H7 (cell line): ENCODE measurements around the gene IQGAP1. TPM values are rescaled to one million over a fixed set of nuclear protein-coding genes. Genes with fewer than 3 reads are reported as not detected.
"Not testable (repeated sequence)": the region's sequence is repeated elsewhere in the genome, so short reads cannot be mapped to it uniquely, and the experiment has no call there.

Experiments used
- DNase-seq: peaks from one replicate; pipeline ENCODE4 v3.0.0; 2012
- H3K27me3 ChIP-seq: 2 replicates; pipeline ENCODE4 v1.6.0; 2011; ENCODE audit warnings: mild to moderate bottlenecking, low read length; ENCODE audit not compliant: control insufficient read depth, insufficient read depth
- H3K36me3 ChIP-seq: replicated peaks from 2 replicates; pipeline ENCODE4 v1.5.1; 2011; ENCODE audit warnings: low read length; ENCODE audit not compliant: control insufficient read depth, insufficient read depth
- H3K4me3 ChIP-seq: 2 replicates; pipeline ENCODE4 v1.5.1; 2011; ENCODE audit warnings: low read depth, mild to moderate bottlenecking, control low read depth, low read length, moderate library complexity; ENCODE audit not compliant: insufficient read depth
- total RNA-seq: library from RNA; depleted of rRNA; stranded (reverse); fragments of >200 nt; shearing (Covaris generic); gene quantifications from 2 replicates; pipeline ENCODE4 v1.2.3, GENCODE V29; 2014

The IQGAP1 gene
- total RNA-seq, 1 experiment from 2014 or later, result 74.7 TPM

GRCh38 chr15:90411176-90411575 is 23.1 kb downstream of the IQGAP1 start:
- Histone ChIP-seq H3K27me3 (no peaks in the 10 kb centered on the region), H3K4me3 (no peak overlapping the region), H3K36me3 (no peaks in the 10 kb centered on the region)
- no peak for DNase-seq

- H3K4me3 ChIP-seq, result no peak overlapping the region
- H3K36me3 ChIP-seq, result no peaks in the 10 kb centered on the region
- DNase-seq, result no peak
- no peaks in the 10 kb centered on the region for H3K27me3 ChIP-seq
Observed at GRCh38 chr15:90412356-90413194, 24.5 kb downstream of the IQGAP1 start.

- H3K27me3 ChIP-seq, result no peaks in the 10 kb centered on the region
- no peak overlapping the region for H3K4me3 ChIP-seq
- H3K36me3 ChIP-seq, result no peaks in the 10 kb centered on the region
- no peak for DNase-seq
Observed at GRCh38 chr15:90413411-90414379, 25.7 kb downstream of the IQGAP1 start.

GRCh38 chr15:90414408-90415028 is 26.5 kb downstream of the IQGAP1 start:
- DNase-seq, result no peak
- Histone ChIP-seq H3K4me3 (no peak overlapping the region), H3K27me3 (no peaks in the 10 kb centered on the region), H3K36me3 (no peaks in the 10 kb centered on the region)

- not testable (repeated sequence) for DNase-seq, H3K4me3 ChIP-seq, H3K36me3 ChIP-seq, H3K27me3 ChIP-seq
Observed at GRCh38 chr15:90416052-90416451, 28.0 kb downstream of the IQGAP1 start.

GRCh38 chr15:90418627-90419026 is 30.6 kb downstream of the IQGAP1 start:
- Histone ChIP-seq H3K27me3 (no peaks in the 10 kb centered on the region), H3K4me3 (no peak overlapping the region), H3K36me3 (no peaks in the 10 kb centered on the region)
- no peak for DNase-seq

- Histone ChIP-seq H3K4me3 (no peak overlapping the region), H3K36me3 (no peaks in the 10 kb centered on the region), H3K27me3 (no peaks in the 10 kb centered on the region)
- no peak for DNase-seq
Observed at GRCh38 chr15:90419206-90419605, 31.2 kb downstream of the IQGAP1 start.

GRCh38 chr15:90419738-90420406 is 31.8 kb downstream of the IQGAP1 start:
- DNase-seq, result no peak
- H3K4me3 ChIP-seq, result no peak overlapping the region
- H3K27me3 ChIP-seq, result no peaks in the 10 kb centered on the region
- no peaks in the 10 kb centered on the region for H3K36me3 ChIP-seq

- H3K36me3 ChIP-seq, result no peaks in the 10 kb centered on the region
- no peak overlapping the region for H3K4me3 ChIP-seq
- DNase-seq, result no peak
- H3K27me3 ChIP-seq, result no peaks in the 10 kb centered on the region
Observed at GRCh38 chr15:90420451-90420850, 32.4 kb downstream of the IQGAP1 start.

- no peaks in the 10 kb centered on the region for H3K36me3 ChIP-seq
Observed at GRCh38 chr15:90421527-90421926, 33.5 kb downstream of the IQGAP1 start.

GRCh38 chr15:90422043-90422442 is 34.0 kb downstream of the IQGAP1 start:
- Histone ChIP-seq H3K36me3 (no peaks in the 10 kb centered on the region), H3K4me3 (no peak overlapping the region), H3K27me3 (no peaks in the 10 kb centered on the region)
- no peak for DNase-seq

More at GRCh38 chr15:90421527-90421926, 33.5 kb downstream of the IQGAP1 start:
- no peak for DNase-seq
- no peaks in the 10 kb centered on the region for H3K27me3 ChIP-seq
- no peak overlapping the region for H3K4me3 ChIP-seq

GRCh38 chr15:90422936-90423335 is 34.9 kb downstream of the IQGAP1 start:
- Histone ChIP-seq H3K36me3 (no peaks in the 10 kb centered on the region), H3K27me3 (no peaks in the 10 kb centered on the region), H3K4me3 (no peak overlapping the region)
- DNase-seq, result no peak

GRCh38 chr15:90423801-90424319 is 35.8 kb downstream of the IQGAP1 start:
- DNase-seq, result no peak
- no peak overlapping the region for H3K4me3 ChIP-seq
- no peaks in the 10 kb centered on the region for H3K36me3 ChIP-seq
- no peaks in the 10 kb centered on the region for H3K27me3 ChIP-seq
